Measurements from ENCODE around the gene SCTR. TPM values are rescaled to one million over a fixed set of nuclear protein-coding genes. Genes with fewer than 3 reads are reported as not detected.

SCTR gene
- total and polyA plus RNA-seq, 2 of the 8 experiments (the other 6 are each of a cell fraction or from before 2014, with no cell fraction given) = 0.15 TPM; not detected in 1

DNA sequence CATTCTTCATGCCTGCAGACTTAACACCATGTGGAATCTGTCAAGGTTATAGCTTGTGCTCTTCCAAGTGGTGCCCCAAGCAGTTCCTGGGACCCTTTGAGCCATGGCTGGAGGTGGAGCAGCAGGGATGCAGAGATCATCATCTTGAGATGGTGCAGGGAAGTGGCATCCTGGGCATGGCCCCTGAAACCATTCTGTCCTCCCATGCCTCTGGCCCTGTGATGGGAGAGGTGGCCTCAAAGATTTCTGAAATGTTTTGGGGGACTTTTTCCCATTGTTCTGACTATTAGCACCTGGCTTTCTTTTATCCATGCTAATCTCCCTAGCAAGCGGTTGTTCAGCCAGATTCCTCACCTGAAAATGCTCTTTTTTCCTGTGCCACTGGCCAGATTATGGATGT is 103.0 kb downstream of the SCTR start (continued):
- TF ChIP-seq ASH2L (IDR thresholded peaks at IDR 0.05; ENCODE audit: low read length) (no peak), RNF2 (IDR thresholded peaks at IDR 0.05; ENCODE audit: borderline replicate concordance, low read depth, low read length, missing control alignments, poor library complexity, severe bottlenecking) (no peak)

All from H1 (cell line).